Neutrophil (primary cell): ENCODE measurements around the gene SIT1.
A peak's percentile ranks its signal among the peaks of the same experiment; 100 is the strongest.

Experiments used
- H3K27ac ChIP-seq: fragments of 200-600 bp; sonication (generic); 2 replicates; pipeline ENCODE4 v1.5.1; 2016; ENCODE audit warnings: mild to moderate bottlenecking, moderate library complexity
- H3K27me3 ChIP-seq: fragments of 200-600 bp; sonication (generic); 2 replicates; pipeline ENCODE4 v1.6.0; 2016; ENCODE audit warnings: mild to moderate bottlenecking
- H3K36me3 ChIP-seq: fragments of 200-600 bp; sonication (generic); 2 replicates; pipeline ENCODE4 v1.5.1; 2017
- H3K4me1 ChIP-seq, 2 experiments: fragments of 200-600 bp in 1 of 2; sonication (generic) in 1 of 2; 1 replicate in 1 of 2; 2 replicates in 1 of 2; pipeline versions ENCODE4 v1.5.1 to v1.6.1; 2013 to 2016; ENCODE audit warnings: low read depth in 1 of 2, low read length in 1 of 2, mild to moderate bottlenecking in 1 of 2, moderate library complexity in 1 of 2; ENCODE audit not compliant: control insufficient read depth in 1 of 2, insufficient read depth in 1 of 2
- H3K4me3 ChIP-seq, 2 experiments: fragments of 200-600 bp in 1 of 2; sonication (generic) in 1 of 2; 1 replicate in 1 of 2; 2 replicates in 1 of 2; pipeline ENCODE4 v1.5.1; 2013 to 2016; ENCODE audit warnings: low read depth in 1 of 2, low read length in 1 of 2, mild to moderate bottlenecking in 1 of 2, moderate library complexity in 1 of 2
- H3K9me3 ChIP-seq: fragments of 200-600 bp; sonication (generic); 2 replicates; pipeline ENCODE4 v1.5.1; 2016
- CTCF ChIP-seq: fragments of 200-600 bp; sonication (generic); IDR thresholded peaks from 2 replicates; pipeline ENCODE4 v1.5.1; 2016; ENCODE audit warnings: antibody characterized with exemption

The SIT1 gene

DNA sequence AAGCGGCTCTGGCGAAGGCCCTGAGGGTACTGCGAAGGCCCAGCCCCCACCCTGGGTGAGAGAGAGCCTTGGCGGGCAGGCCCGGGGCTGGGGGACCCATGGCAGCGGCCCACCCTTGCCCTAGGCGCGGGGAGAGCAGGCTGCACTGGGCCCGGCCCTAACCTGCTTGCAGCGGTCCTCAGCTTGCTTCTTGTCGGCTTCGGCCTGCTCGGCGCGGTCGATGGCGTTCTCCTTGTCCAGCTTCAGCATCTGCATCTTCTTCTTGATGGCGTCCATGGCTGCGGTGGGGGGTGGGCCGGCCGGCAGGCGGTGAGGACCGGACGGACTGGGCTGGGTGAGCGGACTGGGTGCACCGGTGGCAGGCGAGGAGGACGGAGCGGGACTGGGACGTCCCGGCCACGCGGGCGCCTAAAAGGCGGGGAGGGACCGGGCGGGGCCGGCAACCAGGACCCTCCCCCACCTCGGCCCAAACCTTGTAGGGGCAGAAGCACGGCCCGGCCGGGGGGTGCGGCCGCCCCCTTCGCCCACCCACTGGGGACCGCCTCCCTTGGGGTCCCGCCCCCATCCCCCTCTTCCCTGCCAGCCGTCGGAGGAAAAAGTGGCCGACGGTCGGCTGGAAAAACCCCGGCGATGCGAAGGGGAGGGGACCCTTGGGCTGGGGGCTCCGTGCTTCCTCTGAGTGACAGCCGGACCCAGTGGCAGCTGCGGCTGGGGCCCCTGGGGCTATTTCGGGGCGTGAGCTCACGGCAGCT lies 39.0 kb upstream of the SIT1 start, which contains the start of gene TPM2:
TPM2 (minus strand) TSS at position 384 of the 752 bp plus-strand sequence; CDS start at position 276, 108 bp downstream.
- Histone ChIP-seq H3K4me3 (peak within 1 kb of the TSS; percentile 67 to 92), H3K27me3 (peaks cover 27% of the 10 kb centered on the region), H3K9me3 (no peaks in the 10 kb centered on the region), H3K4me1 (peaks cover 10 to 16% of the 10 kb centered on the region in 2 experiments), H3K36me3 (no peaks in the 10 kb centered on the region), H3K27ac (peak within 1 kb of the TSS; percentile 51)
- TF ChIP-seq CTCF = no peak

DNA sequence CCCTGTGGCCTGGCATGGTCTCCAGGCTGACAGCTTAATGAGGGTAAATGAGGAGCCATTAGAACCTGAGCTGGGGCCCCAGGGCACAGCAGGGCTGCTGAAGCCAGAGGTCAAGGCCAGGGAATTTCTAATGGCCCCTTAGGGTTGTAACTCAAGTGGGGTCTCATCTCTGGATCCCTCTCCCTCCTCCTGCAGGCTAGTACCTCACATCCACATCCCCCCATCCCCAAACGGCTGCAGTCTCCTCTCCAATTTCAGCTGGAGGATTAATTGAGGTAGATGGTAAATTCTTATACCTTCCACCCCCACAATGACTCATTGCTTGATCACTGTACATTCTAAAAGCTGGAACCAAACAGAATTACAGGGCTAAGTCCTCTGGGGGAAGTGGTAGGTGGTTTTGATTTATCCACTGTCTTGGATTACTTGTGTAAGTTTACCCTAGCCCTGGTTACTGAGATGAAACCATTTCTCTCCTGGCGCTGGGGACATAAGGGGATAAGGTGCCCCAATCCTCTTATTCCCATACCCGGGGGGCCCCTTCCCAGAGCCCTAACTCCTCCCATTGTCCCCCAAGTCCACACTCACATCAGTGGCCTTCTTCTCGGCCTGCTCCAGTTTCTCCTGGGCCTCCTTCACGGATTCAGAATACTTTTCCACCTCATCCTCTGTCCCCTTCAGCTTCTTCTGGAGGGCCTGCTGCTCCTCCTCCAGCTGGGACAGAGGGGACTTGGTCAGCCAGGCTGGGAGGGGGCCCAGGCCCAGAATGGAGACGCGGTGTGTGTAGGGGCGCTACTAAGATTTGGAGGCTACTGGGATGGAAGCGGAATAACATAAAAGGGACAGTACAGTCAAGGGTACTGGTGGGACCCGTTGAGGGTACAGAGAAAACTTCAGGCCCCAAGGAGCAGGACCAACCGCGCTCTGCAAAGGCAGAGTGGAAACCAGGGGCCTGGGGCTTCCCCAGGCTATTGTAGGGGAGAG lies 38.1 kb upstream of the SIT1 start:
- Histone ChIP-seq H3K4me1 (peaks cover 10 to 16% of the 10 kb centered on the region in 2 experiments), H3K27ac (no peak overlapping the region), H3K9me3 (no peaks in the 10 kb centered on the region), H3K27me3 (peaks cover 27% of the 10 kb centered on the region), H3K4me3 (no peak overlapping the region), H3K36me3 (no peaks in the 10 kb centered on the region)
- TF ChIP-seq CTCF = no peak

DNA sequence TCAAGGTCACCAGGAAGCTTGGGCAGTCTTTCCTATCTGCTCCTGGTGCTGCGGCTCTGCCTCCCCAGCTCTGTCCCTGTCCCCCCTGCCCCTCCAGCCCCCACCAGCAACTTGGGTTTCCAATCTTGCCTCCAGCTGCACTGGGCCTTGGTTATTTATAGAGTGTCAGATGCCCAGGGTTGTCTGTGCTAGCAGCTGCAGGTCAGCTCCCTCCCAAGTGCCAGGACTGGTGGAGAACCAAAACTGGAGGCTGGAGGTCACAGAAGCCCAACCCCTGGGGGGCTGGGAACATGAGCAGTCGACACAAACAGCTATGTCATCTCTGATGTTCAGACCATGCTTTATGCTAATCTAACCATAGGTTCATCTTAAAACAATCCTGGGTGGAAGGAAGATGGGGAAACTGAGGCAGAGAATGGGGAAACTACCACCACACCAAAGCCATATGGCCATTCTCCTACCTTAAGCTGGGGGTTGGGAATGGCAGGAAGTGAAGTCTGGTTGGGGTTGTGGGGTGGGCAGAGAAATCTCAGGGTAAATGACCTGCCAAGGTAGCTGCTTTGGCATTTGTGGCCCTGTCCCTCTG lies 37.3 kb upstream of the SIT1 start:
- Histone ChIP-seq H3K36me3 (no peaks in the 10 kb centered on the region), H3K4me3 (no peak overlapping the region), H3K27ac (no peak overlapping the region), H3K9me3 (no peaks in the 10 kb centered on the region), H3K4me1 (peaks cover 10 to 16% of the 10 kb centered on the region in 2 experiments), H3K27me3 (peaks cover 27% of the 10 kb centered on the region)
- TF ChIP-seq CTCF = no peak

GRCh38 chr9:35687306-35687705 lies 36.6 kb upstream of the SIT1 start:
- no peak overlapping the region for H3K4me3 ChIP-seq
- TF ChIP-seq CTCF = no peak
- no peaks in the 10 kb centered on the region for H3K36me3 ChIP-seq
- H3K27me3 ChIP-seq = peaks cover 27% of the 10 kb centered on the region
- H3K27ac ChIP-seq = no peak overlapping the region
- no peaks in the 10 kb centered on the region for H3K9me3 ChIP-seq
- peaks cover 10 to 16% of the 10 kb centered on the region in 2 experiments for H3K4me1 ChIP-seq
